Astrocyte (in vitro differentiated cells and primary cell): ENCODE data around the gene ANGPTL8. TPM values are rescaled to one million over a fixed set of nuclear protein-coding genes. Genes with fewer than 3 reads are reported as not detected.

ENCODE experiments used
- DNase-seq: peaks from one replicate; pipeline ENCODE4 v3.0.0-alpha.2; 2010; ENCODE audit warnings: low read depth
- FAIRE-seq: peaks from 2 replicates; lab custom pipeline; 2011; peaks lifted over from hg19 to GRCh38; lab: Jason Lieb, UNC
- H2AFZ ChIP-seq: 2 replicates; pipeline ENCODE4 v1.6.0; 2012; ENCODE audit warnings: low read depth, low read length, inconsistent platforms
- H3K27ac ChIP-seq: 2 replicates; pipeline ENCODE4 v1.5.1; 2011; ENCODE audit warnings: low read depth, low read length, inconsistent platforms
- H3K27me3 ChIP-seq: 2 replicates; pipeline ENCODE4 v1.6.0; 2011; ENCODE audit warnings: low read length, inconsistent platforms; ENCODE audit not compliant: insufficient read depth
- H3K36me3 ChIP-seq: 2 replicates; pipeline ENCODE4 v1.5.1; 2011; ENCODE audit warnings: low read length, inconsistent platforms; ENCODE audit not compliant: insufficient read depth
- H3K4me1 ChIP-seq: 2 replicates; pipeline ENCODE4 v1.5.1; 2011; ENCODE audit warnings: low read length, inconsistent platforms; ENCODE audit not compliant: insufficient read depth
- H3K4me2 ChIP-seq: 2 replicates; pipeline ENCODE4 v1.6.0; 2012; ENCODE audit warnings: low read length, inconsistent platforms
- H3K4me3 ChIP-seq: 2 replicates; pipeline ENCODE4 v1.5.1; 2011; ENCODE audit warnings: low read depth, mild to moderate bottlenecking, low read length, inconsistent platforms; ENCODE audit not compliant: insufficient read depth
- H3K79me2 ChIP-seq: 2 replicates; pipeline ENCODE4 v1.6.0; 2012; ENCODE audit warnings: mild to moderate bottlenecking, low read length, inconsistent platforms; ENCODE audit not compliant: insufficient read depth
- H3K9ac ChIP-seq: 2 replicates; pipeline ENCODE4 v1.6.0; 2012; ENCODE audit warnings: mild to moderate bottlenecking, low read length, inconsistent platforms
- H3K9me3 ChIP-seq: 2 replicates; pipeline ENCODE4 v1.5.1; 2012; ENCODE audit warnings: low read depth, mild to moderate bottlenecking, low read length, inconsistent platforms; ENCODE audit not compliant: insufficient read depth
- H4K20me1 ChIP-seq: 2 replicates; pipeline ENCODE4 v1.6.0; 2012; ENCODE audit warnings: low read length, inconsistent platforms; ENCODE audit not compliant: insufficient read depth
- H3K27ac Mint-ChIP-seq: one replicate; pipeline ENCODE4 v1.8.0; 2021; ENCODE audit warnings: mild to moderate bottlenecking, mixed read lengths; ENCODE audit not compliant: unreplicated experiment
- H3K27me3 Mint-ChIP-seq: one replicate; pipeline ENCODE4 v1.8.0; 2021; ENCODE audit warnings: low read depth, mixed read lengths; ENCODE audit not compliant: unreplicated experiment
- H3K36me3 Mint-ChIP-seq: one replicate; pipeline ENCODE4 v1.8.0; 2021; ENCODE audit warnings: low read depth, mixed read lengths; ENCODE audit not compliant: unreplicated experiment
- H3K4me1 Mint-ChIP-seq: one replicate; pipeline ENCODE4 v1.8.0; 2021; ENCODE audit warnings: low read depth, mixed read lengths; ENCODE audit not compliant: unreplicated experiment
- H3K4me3 Mint-ChIP-seq: one replicate; pipeline ENCODE4 v1.8.0; 2021; ENCODE audit warnings: mild to moderate bottlenecking, moderate library complexity, mixed read lengths; ENCODE audit not compliant: unreplicated experiment
- H3K9me3 Mint-ChIP-seq: one replicate; pipeline ENCODE4 v1.8.0; 2021; ENCODE audit warnings: mild to moderate bottlenecking, mixed read lengths; ENCODE audit not compliant: unreplicated experiment
- EZH2 ChIP-seq: IDR thresholded peaks from 2 replicates; pipeline ENCODE4 v1.6.1; 2012; ENCODE audit warnings: mild to moderate bottlenecking, low read length, inconsistent platforms; ENCODE audit not compliant: insufficient read depth
- total RNA-seq: library from RNA; stranded (reverse); gene quantifications from 2 replicates; pipeline ENCODE4 v1.2.1, GENCODE V29; 2021
- TF ChIP-seq, protein P1 (sequence below): IDR thresholded peaks from 2 replicates; pipeline ENCODE4 v1.5.1; 2011; ENCODE audit warnings: low read depth, mild to moderate bottlenecking, inconsistent platforms, low read length, moderate library complexity; ENCODE audit not compliant: insufficient read depth

The ANGPTL8 gene
- total RNA-seq, 1 donor from 2014 or later, result not detected

GRCh38 chr19:11281356-11282049 is 42.1 kb downstream of the ANGPTL8 start:
- Histone ChIP-seq H3K79me2 (no peaks in the 10 kb centered on the region), H3K27ac (no peak overlapping the region), H3K9ac (no peak overlapping the region), H3K36me3 (no peaks in the 10 kb centered on the region), H4K20me1 (no peaks in the 10 kb centered on the region), H3K4me1 (no peaks in the 10 kb centered on the region), H3K27me3 (peaks cover 5% of the 10 kb centered on the region), H2AFZ (no peak overlapping the region), H3K4me2 (no peak overlapping the region), H3K9me3 (no peaks in the 10 kb centered on the region), H3K4me3 (no peak overlapping the region)
- DNase-seq, result no peak
- Mint-ChIP-seq H3K9me3 (peaks cover 2% of the 10 kb centered on the region), H3K27ac (no peak overlapping the region), H3K4me1 (no peaks in the 10 kb centered on the region), H3K36me3 (no peaks in the 10 kb centered on the region), H3K4me3 (no peak overlapping the region), H3K27me3 (peaks cover 6% of the 10 kb centered on the region)
- TF ChIP-seq, protein P1, sequence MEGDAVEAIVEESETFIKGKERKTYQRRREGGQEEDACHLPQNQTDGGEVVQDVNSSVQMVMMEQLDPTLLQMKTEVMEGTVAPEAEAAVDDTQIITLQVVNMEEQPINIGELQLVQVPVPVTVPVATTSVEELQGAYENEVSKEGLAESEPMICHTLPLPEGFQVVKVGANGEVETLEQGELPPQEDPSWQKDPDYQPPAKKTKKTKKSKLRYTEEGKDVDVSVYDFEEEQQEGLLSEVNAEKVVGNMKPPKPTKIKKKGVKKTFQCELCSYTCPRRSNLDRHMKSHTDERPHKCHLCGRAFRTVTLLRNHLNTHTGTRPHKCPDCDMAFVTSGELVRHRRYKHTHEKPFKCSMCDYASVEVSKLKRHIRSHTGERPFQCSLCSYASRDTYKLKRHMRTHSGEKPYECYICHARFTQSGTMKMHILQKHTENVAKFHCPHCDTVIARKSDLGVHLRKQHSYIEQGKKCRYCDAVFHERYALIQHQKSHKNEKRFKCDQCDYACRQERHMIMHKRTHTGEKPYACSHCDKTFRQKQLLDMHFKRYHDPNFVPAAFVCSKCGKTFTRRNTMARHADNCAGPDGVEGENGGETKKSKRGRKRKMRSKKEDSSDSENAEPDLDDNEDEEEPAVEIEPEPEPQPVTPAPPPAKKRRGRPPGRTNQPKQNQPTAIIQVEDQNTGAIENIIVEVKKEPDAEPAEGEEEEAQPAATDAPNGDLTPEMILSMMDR, result no peak
- no peak for TF ChIP-seq EZH2
- no peak for FAIRE-seq

- no peak overlapping the region for H3K27ac Mint-ChIP-seq
- H3K27me3 ChIP-seq, result peaks cover 2% of the 10 kb centered on the region
- peaks cover 2% of the 10 kb centered on the region for H3K9me3 Mint-ChIP-seq
- no peaks in the 10 kb centered on the region for H3K9me3 ChIP-seq
- no peak for FAIRE-seq
- H3K27me3 Mint-ChIP-seq, result peaks cover 4% of the 10 kb centered on the region
- no peak overlapping the region for H3K9ac ChIP-seq
- H3K79me2 ChIP-seq, result no peaks in the 10 kb centered on the region
- H3K36me3 ChIP-seq, result no peaks in the 10 kb centered on the region
- no peaks in the 10 kb centered on the region for H3K4me1 Mint-ChIP-seq
- no peaks in the 10 kb centered on the region for H4K20me1 ChIP-seq
- no peak overlapping the region for H3K4me2 ChIP-seq
- no peak overlapping the region for H2AFZ ChIP-seq
- no peak overlapping the region for H3K4me3 Mint-ChIP-seq
- H3K4me3 ChIP-seq, result no peak overlapping the region
- DNase-seq, result no peak
- H3K27ac ChIP-seq, result no peak overlapping the region
- no peaks in the 10 kb centered on the region for H3K36me3 Mint-ChIP-seq
- TF ChIP-seq, protein P1, result no peak
- no peak for TF ChIP-seq EZH2
- H3K4me1 ChIP-seq, result peaks cover 5% of the 10 kb centered on the region
These were observed 45.1 kb downstream of the ANGPTL8 start for GRCh38 chr19:11284515-11284914.

DNA sequence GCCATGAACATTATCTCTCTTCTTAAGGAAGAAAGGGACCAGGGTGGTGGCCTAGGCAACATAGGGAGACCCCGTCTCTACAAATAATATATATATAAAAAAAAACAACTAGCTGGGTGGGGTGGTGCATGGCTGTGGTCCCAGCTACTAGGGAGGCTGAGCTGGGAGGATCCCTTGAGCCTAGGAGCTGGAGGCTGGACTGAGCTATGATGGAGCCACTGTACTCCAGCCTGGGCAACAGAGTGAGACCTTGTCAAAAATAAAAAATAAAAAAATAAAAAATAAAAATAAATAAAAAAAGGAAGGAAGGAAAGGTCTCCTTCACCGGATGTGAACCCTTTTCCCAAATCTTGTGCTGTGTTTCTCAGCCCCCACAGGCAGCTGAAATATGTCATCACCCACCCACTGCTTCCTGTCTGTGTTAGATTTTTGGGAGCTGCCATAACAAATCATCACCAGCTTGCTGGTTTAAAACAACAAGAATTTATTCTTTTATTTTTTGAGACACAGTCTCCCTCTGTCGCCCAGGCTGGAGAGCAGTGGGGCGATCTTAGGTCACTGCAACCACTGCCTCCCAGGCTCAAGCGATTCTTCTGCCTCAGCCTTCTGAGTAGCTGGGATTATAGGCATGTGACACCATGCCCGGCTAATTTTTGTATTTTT is 47.0 kb downstream of the ANGPTL8 start:
- H3K36me3 ChIP-seq, result no peaks in the 10 kb centered on the region
- Mint-ChIP-seq H3K9me3 (peaks cover 2% of the 10 kb centered on the region), H3K36me3 (no peaks in the 10 kb centered on the region), H3K27me3 (peaks cover 2% of the 10 kb centered on the region), H3K27ac (no peak overlapping the region), H3K4me1 (no peaks in the 10 kb centered on the region), H3K4me3 (no peak overlapping the region)
- peak overlapping the region; percentile 41 for H2AFZ ChIP-seq
- H3K9ac ChIP-seq, result no peak overlapping the region
- H3K79me2 ChIP-seq, result no peaks in the 10 kb centered on the region
- peaks cover 5% of the 10 kb centered on the region for H3K4me1 ChIP-seq
- no peak overlapping the region for H3K27ac ChIP-seq
- H3K27me3 ChIP-seq, result no peaks in the 10 kb centered on the region
- no peaks in the 10 kb centered on the region for H4K20me1 ChIP-seq
- no peaks in the 10 kb centered on the region for H3K9me3 ChIP-seq
- no peak for FAIRE-seq
- no peak overlapping the region for H3K4me3 ChIP-seq
- no peak overlapping the region for H3K4me2 ChIP-seq
- no peak for TF ChIP-seq EZH2
- TF ChIP-seq, protein P1, result no peak
- DNase-seq, result peak; percentile 39
